RWPE1 (cell line): ENCODE measurements around the gene IFT122.

Experiments used
- CTCF ChIA-PET: fragments of 350-600 bp; sonication (Branson Sonifier 250); formaldehyde crosslinking; extraction: SDS; loops from one replicate; lab custom pipeline; 2021; lab: Yijun Ruan, JAX
- POLR2A ChIA-PET: fragments of 400-600 bp; formaldehyde crosslinking; extraction: SDS; loops from one replicate; lab custom pipeline; 2020; ENCODE audit warnings: antibody characterized with exemption; ENCODE audit not compliant: low non-redundant PET; lab: Yijun Ruan, JAX
- DNase-seq: peaks from one replicate; pipeline ENCODE4 v3.0.0; 2012; ENCODE audit warnings: low spot score
- H3K27ac ChIP-seq: fragments of 450-650 bp; 2 replicates; pipeline ENCODE4 v1.5.1; 2017
- TF ChIP-seq, protein P1 (sequence below): fragments of 450-650 bp; conservative IDR thresholded peaks from 2 replicates; pipeline ENCODE4 v1.5.1; 2017; ENCODE audit warnings: low read depth, mild to moderate bottlenecking

The IFT122 gene

DNA sequence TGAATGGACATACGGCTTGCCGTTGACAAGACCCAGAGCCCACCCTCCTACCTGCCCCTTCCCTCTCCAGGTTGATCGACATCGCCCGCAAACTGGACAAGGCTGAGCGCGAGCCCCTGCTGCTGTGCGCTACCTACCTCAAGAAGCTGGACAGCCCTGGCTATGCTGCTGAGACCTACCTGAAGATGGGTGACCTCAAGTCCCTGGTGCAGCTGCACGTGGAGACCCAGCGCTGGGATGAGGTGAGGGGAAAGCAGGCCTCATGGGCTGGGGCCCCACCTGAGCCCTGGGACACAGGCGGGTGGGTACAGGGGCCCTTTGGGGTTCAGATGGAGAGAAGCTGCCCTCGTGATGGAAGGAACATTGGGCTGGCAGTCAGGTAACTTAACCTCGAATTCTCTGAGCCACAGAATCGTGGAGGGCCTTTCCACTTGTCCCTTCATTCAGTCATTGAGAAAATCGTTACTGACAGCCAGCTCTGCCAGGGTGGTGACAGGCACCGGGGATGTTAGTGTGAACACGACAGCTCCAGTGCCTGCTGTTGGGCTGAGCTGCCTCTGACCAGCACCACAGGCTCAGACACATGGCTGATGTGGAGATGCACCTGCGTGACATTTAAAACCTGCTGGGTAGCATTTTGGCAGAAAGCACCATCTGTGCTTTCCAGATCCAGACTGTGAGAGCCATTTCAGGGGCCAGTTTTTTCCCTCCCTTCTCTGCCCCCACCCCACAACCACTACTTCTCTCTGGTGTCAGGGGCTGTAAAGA, 62.8 kb downstream of the IFT122 start:
- ChIA-PET CTCF (interaction anchor here (0.6 kb wide), 1 partner anchor 491 kb away, joined by 3 read pairs; no protein-coding TSS in a partner anchor), POLR2A (interaction anchor here (0.6 kb wide), 1 partner anchor 21 kb away, joined by 4 read pairs; no protein-coding TSS in a partner anchor)
- DNase-seq, result no peak

DNA sequence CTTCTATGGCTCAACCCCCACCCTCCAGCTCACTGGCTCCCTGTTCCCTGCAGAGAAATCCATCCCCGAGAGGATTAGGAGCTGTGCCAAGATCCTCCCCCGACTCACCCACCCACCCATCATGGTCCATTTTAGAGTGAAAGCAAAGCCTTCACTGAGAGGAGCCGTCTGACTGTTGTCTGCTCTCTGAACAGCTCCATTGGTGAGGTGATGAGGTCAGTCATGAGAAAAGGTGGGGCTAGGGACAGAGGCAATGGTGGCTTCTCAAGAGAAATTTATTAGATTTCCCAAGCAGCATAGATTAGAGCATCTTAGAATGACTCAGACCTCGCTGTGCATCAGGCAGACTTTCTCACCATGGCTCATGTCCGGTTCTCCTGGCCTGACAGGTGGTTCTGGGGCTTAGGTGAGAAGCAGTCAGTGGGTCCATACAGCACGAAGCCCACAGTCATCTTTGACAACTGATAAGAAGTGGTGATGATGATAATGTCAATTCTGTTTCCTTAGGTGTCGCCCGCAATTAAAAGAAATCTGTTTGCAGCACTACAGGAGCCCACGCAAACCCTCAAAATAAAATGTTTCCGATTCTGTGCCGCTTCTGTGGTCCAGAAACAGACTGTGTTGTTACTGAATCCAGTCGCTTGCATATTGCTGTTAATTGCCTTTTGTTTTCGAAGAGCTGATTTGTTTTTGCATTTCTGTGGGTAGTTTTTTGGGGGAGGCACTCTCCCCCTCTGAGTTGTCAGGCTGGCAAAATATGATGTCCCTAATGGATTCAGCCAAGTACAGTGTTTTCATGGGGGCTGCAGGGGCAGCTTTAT, 63.7 kb downstream of the IFT122 start:
- DNase-seq, result no peak
- no peak overlapping the region for H3K27ac ChIP-seq
- TF ChIP-seq, protein P1, sequence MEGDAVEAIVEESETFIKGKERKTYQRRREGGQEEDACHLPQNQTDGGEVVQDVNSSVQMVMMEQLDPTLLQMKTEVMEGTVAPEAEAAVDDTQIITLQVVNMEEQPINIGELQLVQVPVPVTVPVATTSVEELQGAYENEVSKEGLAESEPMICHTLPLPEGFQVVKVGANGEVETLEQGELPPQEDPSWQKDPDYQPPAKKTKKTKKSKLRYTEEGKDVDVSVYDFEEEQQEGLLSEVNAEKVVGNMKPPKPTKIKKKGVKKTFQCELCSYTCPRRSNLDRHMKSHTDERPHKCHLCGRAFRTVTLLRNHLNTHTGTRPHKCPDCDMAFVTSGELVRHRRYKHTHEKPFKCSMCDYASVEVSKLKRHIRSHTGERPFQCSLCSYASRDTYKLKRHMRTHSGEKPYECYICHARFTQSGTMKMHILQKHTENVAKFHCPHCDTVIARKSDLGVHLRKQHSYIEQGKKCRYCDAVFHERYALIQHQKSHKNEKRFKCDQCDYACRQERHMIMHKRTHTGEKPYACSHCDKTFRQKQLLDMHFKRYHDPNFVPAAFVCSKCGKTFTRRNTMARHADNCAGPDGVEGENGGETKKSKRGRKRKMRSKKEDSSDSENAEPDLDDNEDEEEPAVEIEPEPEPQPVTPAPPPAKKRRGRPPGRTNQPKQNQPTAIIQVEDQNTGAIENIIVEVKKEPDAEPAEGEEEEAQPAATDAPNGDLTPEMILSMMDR, result no peak
- ChIA-PET POLR2A (no interaction called here), CTCF (no interaction called here)

More for the DNA sequence above, 62.8 kb downstream of the IFT122 start:
- TF ChIP-seq, protein P1, result no peak
- H3K27ac ChIP-seq, result no peak overlapping the region

- DNase-seq, result no peak
- H3K27ac ChIP-seq, result no peak overlapping the region
- TF ChIP-seq, protein P1, result no peak
- ChIA-PET CTCF (no interaction called here), POLR2A (no interaction called here)
Measured at GRCh38 chr3:129504471-129505100, 64.6 kb downstream of the IFT122 start.

DNA sequence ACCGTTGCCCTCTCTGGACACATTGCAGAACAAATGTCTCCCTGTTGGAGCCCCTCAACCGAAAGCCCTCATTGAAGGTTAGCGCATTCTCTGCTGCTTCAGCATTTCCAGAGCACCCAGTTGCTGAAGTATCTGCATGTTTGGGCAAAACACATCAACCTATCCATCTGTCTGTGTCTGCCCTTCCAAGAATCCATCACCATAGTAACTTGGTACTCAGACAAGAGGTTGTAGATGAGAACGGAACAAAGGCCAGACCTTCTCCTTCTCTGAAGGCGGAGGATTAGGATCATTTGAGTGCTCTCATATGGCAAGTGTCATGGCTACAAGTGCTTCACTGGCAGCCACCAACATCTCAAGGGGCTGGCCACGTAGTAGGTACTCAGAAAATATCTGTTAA, 65.3 kb downstream of the IFT122 start:
- TF ChIP-seq, protein P1, result no peak
- DNase-seq, result no peak
- CTCF ChIA-PET, result no interaction called here
- POLR2A ChIA-PET, result no interaction called here
- H3K27ac ChIP-seq, result no peak overlapping the region

DNA sequence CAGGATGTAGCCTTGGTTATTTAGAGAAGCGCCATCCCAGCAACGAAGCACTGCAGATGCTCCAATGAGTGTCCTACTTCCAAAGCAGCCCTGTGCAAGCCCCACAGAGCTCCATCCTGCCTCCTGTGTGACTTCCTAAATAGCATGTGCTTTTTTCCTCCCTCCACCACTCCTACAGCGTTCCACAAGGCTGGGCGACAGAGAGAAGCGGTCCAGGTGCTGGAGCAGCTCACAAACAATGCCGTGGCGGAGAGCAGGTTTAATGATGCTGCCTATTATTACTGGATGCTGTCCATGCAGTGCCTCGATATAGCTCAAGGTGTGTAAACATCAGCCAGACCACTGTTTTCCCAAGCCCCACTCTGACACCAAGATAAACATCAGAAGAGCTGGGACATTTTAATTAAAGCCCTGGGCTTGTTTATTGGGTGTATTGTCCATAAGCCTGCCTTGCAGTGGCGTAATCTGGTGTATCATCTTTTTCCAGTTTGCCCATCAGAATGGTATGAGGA, 66.3 kb downstream of the IFT122 start:
- no peak overlapping the region for H3K27ac ChIP-seq
- TF ChIP-seq, protein P1, result no peak
- ChIA-PET POLR2A (no interaction called here), CTCF (no interaction called here)
- no peak for DNase-seq
